ENCODE measurements around the gene SLIT3.

DNA sequence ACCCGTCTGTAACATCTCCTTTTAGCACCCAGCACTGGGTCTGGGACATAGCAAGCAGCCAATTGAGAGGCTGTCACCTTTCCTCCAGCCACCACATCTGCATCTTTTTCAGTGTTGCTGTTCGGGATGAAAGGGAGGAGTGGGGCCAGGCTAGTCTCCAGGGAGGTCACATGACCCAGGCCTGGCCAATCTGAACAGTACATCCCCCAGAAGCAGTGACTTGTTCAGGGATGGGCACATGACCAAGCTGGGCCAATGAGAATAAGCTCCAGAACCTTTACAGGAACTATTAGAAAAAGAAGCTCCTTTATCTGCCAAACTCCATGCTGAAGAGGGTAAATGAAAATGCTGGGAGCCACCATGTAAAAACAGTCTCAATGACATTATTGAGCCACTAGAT, 359.0 kb downstream of the SLIT3 start:
- no peak for TF ChIP-seq POLR2AphosphoS5 (IDR thresholded peaks at IDR 0.05)
- no peak for TF ChIP-seq POLR2A (IDR thresholded peaks at IDR 0.05; ENCODE audit: low read depth)
- TF ChIP-seq, protein P1, sequence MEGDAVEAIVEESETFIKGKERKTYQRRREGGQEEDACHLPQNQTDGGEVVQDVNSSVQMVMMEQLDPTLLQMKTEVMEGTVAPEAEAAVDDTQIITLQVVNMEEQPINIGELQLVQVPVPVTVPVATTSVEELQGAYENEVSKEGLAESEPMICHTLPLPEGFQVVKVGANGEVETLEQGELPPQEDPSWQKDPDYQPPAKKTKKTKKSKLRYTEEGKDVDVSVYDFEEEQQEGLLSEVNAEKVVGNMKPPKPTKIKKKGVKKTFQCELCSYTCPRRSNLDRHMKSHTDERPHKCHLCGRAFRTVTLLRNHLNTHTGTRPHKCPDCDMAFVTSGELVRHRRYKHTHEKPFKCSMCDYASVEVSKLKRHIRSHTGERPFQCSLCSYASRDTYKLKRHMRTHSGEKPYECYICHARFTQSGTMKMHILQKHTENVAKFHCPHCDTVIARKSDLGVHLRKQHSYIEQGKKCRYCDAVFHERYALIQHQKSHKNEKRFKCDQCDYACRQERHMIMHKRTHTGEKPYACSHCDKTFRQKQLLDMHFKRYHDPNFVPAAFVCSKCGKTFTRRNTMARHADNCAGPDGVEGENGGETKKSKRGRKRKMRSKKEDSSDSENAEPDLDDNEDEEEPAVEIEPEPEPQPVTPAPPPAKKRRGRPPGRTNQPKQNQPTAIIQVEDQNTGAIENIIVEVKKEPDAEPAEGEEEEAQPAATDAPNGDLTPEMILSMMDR (IDR thresholded peaks at IDR 0.05) = no peak

All from esophagus muscularis mucosa (tissue), 3 donors.